Measurements from ENCODE around the gene C11orf42.

DNA sequence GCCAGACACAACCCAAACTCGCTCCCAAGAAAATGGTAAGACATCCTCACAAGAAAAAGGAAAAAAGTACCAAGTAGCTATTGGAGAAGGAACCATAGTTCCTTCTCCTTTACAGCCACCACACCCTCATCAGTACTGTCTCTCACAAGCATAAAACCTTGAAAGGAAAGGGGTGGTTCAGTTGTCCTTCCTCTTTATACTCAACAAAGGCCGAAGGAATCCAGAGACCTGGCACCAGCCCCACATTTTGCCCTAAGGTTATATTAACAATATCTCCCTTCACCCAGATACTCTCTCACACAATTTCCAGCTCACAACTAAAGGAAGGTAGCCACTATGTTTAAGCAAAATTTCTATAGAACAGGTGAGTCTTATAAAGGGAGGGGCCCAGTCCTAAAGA, 20.5 kb downstream of the C11orf42 start:
- TF ChIP-seq LEF1 (IDR thresholded peaks at IDR 0.05; ENCODE audit: borderline replicate concordance) (no peak), SP1 (IDR thresholded peaks at IDR 0.05) (no peak), FOXA1 (IDR thresholded peaks at IDR 0.05) (no peak), ELF4 (IDR thresholded peaks at IDR 0.05) (no peak)
